Hepatocyte (in vitro differentiated cells): ENCODE results near the gene DOC2A.

ENCODE experiments used
- CTCF ChIP-seq: fragments of 200-600 bp; sonication (generic); IDR thresholded peaks from 2 replicates; pipeline ENCODE4 v1.5.1; 2016; ENCODE audit warnings: antibody characterized with exemption, mild to moderate bottlenecking; ENCODE audit not compliant: poor library complexity
- EZH2 ChIP-seq: fragments of 200-600 bp; sonication (generic); IDR thresholded peaks from 2 replicates; pipeline ENCODE4 v1.6.1; 2016; ENCODE audit warnings: antibody characterized with exemption, mild to moderate bottlenecking, borderline replicate concordance
- EZH2phosphoT487 ChIP-seq: fragments of 200-600 bp; sonication (generic); IDR thresholded peaks from one replicate; pipeline ENCODE4 v1.6.1; 2018; ENCODE audit warnings: antibody characterized with exemption, mild to moderate bottlenecking, low read depth, moderate library complexity; ENCODE audit not compliant: unreplicated experiment, severe bottlenecking

GRCh38 chr16:29992344-29992967, 18.4 kb downstream of the DOC2A start:
- TF ChIP-seq CTCF (no peak), EZH2phosphoT487 (no peak), EZH2 (no peak)
